SK-N-SH treated with all-trans-retinoic acid at 6 μM for 48 hours (cell line): Measurements from ENCODE around the gene GTF2IRD1.

ENCODE experiments used
- BACH2 ChIP-seq: fragments of 250-450 bp; sonication (Bioruptor Pico); IDR thresholded peaks from 2 replicates; pipeline ENCODE4 v1.9.0; 2021; ENCODE audit warnings: mild to moderate bottlenecking, borderline replicate concordance
- OSR1 ChIP-seq: fragments of 250-450 bp; sonication (Bioruptor Pico); IDR thresholded peaks from 2 replicates; pipeline ENCODE4 v1.8.0; 2022; ENCODE audit warnings: moderate library complexity, mild to moderate bottlenecking, inconsistent platforms
- PATZ1 ChIP-seq: fragments of 250-450 bp; sonication (Bioruptor Pico); IDR thresholded peaks from 2 replicates; pipeline ENCODE4 v1.8.0; 2020; ENCODE audit warnings: mild to moderate bottlenecking, moderate library complexity, borderline replicate concordance
- PPARA ChIP-seq: fragments of 250-450 bp; sonication (Bioruptor Pico); IDR thresholded peaks from 2 replicates; pipeline ENCODE4 v1.5.0; 2020; ENCODE audit warnings: mild to moderate bottlenecking, borderline replicate concordance
- RARB ChIP-seq: fragments of 250-450 bp; sonication (Bioruptor Pico); IDR thresholded peaks from 2 replicates; pipeline ENCODE4 v1.8.0; 2021; ENCODE audit warnings: mild to moderate bottlenecking, moderate library complexity
- SNAI2 ChIP-seq: fragments of 250-450 bp; sonication (Bioruptor Pico); IDR thresholded peaks from 2 replicates; pipeline ENCODE4 v1.5.0; 2020; ENCODE audit warnings: mild to moderate bottlenecking, moderate library complexity
- TCF4 ChIP-seq: fragments of 250-450 bp; sonication (Bioruptor Pico); IDR thresholded peaks from 2 replicates; pipeline ENCODE4 v1.8.0; 2021; ENCODE audit warnings: mild to moderate bottlenecking, moderate library complexity, borderline replicate concordance
- ZC3H10 ChIP-seq: fragments of 250-450 bp; sonication (Bioruptor Pico); IDR thresholded peaks from 2 replicates; pipeline ENCODE4 v1.5.1; 2021; ENCODE audit warnings: mild to moderate bottlenecking, moderate library complexity
- ZFP30 ChIP-seq: fragments of 450-650 bp; formaldehyde crosslinking; IDR thresholded peaks from 2 replicates; pipeline ENCODE4 v1.5.0; 2022; ENCODE audit warnings: mild to moderate bottlenecking, moderate library complexity
- ZNF8 ChIP-seq: fragments of 450-650 bp; formaldehyde crosslinking; IDR thresholded peaks from 2 replicates; pipeline ENCODE4 v1.5.0; 2020; ENCODE audit warnings: mild to moderate bottlenecking, moderate library complexity
- TF ChIP-seq, protein P1 (sequence below): fragments of 250-450 bp; sonication (Bioruptor Pico); IDR thresholded peaks from 2 replicates; pipeline ENCODE4 v1.5.1; 2021; ENCODE audit warnings: mild to moderate bottlenecking, moderate library complexity
- TF ChIP-seq, protein P2 (sequence below): fragments of 250-450 bp; sonication (Bioruptor Pico); IDR thresholded peaks from 2 replicates; pipeline ENCODE4 v1.5.0; 2020; ENCODE audit warnings: mild to moderate bottlenecking, moderate library complexity
- TF ChIP-seq, protein P3 (sequence below): fragments of 250-450 bp; sonication (Bioruptor Pico); IDR thresholded peaks from 2 replicates; pipeline ENCODE4 v1.5.1; 2020; ENCODE audit warnings: low read depth, mild to moderate bottlenecking, moderate library complexity

GRCh38 chr7:74485611-74486010 is 31.9 kb downstream of the GTF2IRD1 start:
- TF ChIP-seq, protein P1, sequence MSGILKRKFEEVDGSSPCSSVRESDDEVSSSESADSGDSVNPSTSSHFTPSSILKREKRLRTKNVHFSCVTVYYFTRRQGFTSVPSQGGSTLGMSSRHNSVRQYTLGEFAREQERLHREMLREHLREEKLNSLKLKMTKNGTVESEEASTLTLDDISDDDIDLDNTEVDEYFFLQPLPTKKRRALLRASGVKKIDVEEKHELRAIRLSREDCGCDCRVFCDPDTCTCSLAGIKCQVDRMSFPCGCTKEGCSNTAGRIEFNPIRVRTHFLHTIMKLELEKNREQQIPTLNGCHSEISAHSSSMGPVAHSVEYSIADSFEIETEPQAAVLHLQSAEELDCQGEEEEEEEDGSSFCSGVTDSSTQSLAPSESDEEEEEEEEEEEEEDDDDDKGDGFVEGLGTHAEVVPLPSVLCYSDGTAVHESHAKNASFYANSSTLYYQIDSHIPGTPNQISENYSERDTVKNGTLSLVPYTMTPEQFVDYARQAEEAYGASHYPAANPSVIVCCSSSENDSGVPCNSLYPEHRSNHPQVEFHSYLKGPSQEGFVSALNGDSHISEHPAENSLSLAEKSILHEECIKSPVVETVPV (CRISPR knock-in tag) = no peak
- no peak for TF ChIP-seq RARB
- TF ChIP-seq, protein P2, sequence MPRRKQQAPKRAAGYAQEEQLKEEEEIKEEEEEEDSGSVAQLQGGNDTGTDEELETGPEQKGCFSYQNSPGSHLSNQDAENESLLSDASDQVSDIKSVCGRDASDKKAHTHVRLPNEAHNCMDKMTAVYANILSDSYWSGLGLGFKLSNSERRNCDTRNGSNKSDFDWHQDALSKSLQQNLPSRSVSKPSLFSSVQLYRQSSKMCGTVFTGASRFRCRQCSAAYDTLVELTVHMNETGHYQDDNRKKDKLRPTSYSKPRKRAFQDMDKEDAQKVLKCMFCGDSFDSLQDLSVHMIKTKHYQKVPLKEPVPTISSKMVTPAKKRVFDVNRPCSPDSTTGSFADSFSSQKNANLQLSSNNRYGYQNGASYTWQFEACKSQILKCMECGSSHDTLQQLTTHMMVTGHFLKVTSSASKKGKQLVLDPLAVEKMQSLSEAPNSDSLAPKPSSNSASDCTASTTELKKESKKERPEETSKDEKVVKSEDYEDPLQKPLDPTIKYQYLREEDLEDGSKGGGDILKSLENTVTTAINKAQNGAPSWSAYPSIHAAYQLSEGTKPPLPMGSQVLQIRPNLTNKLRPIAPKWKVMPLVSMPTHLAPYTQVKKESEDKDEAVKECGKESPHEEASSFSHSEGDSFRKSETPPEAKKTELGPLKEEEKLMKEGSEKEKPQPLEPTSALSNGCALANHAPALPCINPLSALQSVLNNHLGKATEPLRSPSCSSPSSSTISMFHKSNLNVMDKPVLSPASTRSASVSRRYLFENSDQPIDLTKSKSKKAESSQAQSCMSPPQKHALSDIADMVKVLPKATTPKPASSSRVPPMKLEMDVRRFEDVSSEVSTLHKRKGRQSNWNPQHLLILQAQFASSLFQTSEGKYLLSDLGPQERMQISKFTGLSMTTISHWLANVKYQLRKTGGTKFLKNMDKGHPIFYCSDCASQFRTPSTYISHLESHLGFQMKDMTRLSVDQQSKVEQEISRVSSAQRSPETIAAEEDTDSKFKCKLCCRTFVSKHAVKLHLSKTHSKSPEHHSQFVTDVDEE (CRISPR knock-in tag) = no peak
- TF ChIP-seq ZFP30 (CRISPR knock-in tag) = no peak
- TF ChIP-seq PATZ1 (CRISPR knock-in tag) = no peak
- TF ChIP-seq PPARA (CRISPR knock-in tag) = no peak
- TF ChIP-seq ZNF8 (CRISPR knock-in tag) = no peak
- TF ChIP-seq TCF4 (CRISPR knock-in tag) = no peak
- TF ChIP-seq, protein P3, sequence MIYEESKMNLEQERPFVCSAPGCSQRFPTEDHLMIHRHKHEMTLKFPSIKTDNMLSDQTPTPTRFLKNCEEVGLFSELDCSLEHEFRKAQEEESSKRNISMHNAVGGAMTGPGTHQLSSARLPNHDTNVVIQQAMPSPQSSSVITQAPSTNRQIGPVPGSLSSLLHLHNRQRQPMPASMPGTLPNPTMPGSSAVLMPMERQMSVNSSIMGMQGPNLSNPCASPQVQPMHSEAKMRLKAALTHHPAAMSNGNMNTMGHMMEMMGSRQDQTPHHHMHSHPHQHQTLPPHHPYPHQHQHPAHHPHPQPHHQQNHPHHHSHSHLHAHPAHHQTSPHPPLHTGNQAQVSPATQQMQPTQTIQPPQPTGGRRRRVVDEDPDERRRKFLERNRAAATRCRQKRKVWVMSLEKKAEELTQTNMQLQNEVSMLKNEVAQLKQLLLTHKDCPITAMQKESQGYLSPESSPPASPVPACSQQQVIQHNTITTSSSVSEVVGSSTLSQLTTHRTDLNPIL = no peak
- TF ChIP-seq SNAI2 = no peak
- TF ChIP-seq OSR1 (CRISPR knock-in tag) = no peak
- TF ChIP-seq BACH2 (CRISPR knock-in tag) = no peak
- TF ChIP-seq ZC3H10 (CRISPR knock-in tag) = no peak
